ENCODE measurements around the gene SSBP2.

The SSBP2 gene

GRCh38 chr5:81393783-81394718 lies 356.8 kb downstream of the SSBP2 start, which contains the start of gene ACOT12:
Gene ACOT12 (minus strand): TSS chr5:81394134. CDS start chr5:81394114, 20 bp downstream.
- no peak for DNase-seq (ENCODE audit: low read depth in 2 of 2)

- no peak for DNase-seq (ENCODE audit: low read depth in 2 of 2)
These were observed 357.5 kb downstream of the SSBP2 start for GRCh38 chr5:81393430-81393782.

GRCh38 chr5:81389025-81389424 lies 361.9 kb downstream of the SSBP2 start:
- DNase-seq (ENCODE audit: low read depth in 2 of 2): no peak

GRCh38 chr5:81388169-81388568 lies 362.7 kb downstream of the SSBP2 start:
- no peak for DNase-seq (ENCODE audit: low read depth in 2 of 2)

GRCh38 chr5:81383867-81384266 lies 367.0 kb downstream of the SSBP2 start:
- no peak for DNase-seq (ENCODE audit: low read depth in 2 of 2)

- no peak for DNase-seq (ENCODE audit: low read depth in 2 of 2)
These were observed 379.5 kb downstream of the SSBP2 start for GRCh38 chr5:81371354-81371876.

GRCh38 chr5:81370912-81371311 lies 380.0 kb downstream of the SSBP2 start:
- DNase-seq (ENCODE audit: low read depth in 2 of 2): no peak

GRCh38 chr5:81365541-81365940 lies 385.4 kb downstream of the SSBP2 start:
- no peak for DNase-seq (ENCODE audit: low read depth in 2 of 2)

GRCh38 chr5:81363093-81363871 lies 387.6 kb downstream of the SSBP2 start:
- no peak for DNase-seq (ENCODE audit: low read depth in 2 of 2)
